C4-2B (cell line): ENCODE results near the gene JAG2.

Source experiments
- H3K27ac ChIP-seq: fragments of 450-650 bp; 2 replicates; pipeline ENCODE4 v1.5.1; 2017
- CTCF ChIP-seq: fragments of 450-650 bp; conservative IDR thresholded peaks from 2 replicates; pipeline ENCODE4 v1.5.1; 2017; ENCODE audit warnings: mild to moderate bottlenecking
- ZFX ChIP-seq: fragments of 450-650 bp; IDR thresholded peaks from 2 replicates; pipeline ENCODE4 v1.6.1; 2017

The JAG2 gene

DNA sequence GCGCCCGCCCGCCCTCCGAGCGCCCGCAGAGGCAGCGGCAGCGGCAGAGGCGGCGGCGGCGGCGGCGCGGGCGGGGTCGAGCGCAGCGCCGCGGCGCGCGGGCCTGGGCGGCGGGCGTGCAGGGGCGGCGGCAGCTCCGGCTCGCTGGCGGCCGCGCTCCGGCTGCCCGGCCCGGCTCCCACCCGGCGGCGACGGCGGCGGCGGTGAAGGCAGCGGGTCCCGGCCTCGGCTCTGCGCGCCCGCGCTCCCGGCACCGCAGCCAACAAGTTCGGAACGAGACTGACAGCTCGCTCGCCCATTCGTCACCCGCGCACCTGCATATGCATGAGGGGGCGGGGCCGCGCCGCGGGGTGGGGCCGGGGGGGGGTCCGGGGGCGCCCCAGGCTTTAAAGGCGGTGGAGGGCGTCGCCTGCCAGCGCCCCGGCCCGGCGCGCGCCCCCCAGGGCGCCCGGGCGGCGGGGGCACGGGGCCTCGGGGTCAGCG lies at the start of gene JAG2:
Gene JAG2, minus strand, starts transcription at position 281 of the 483 bp plus-strand sequence. CDS start 356 bp downstream, outside the sequence.
- H3K27ac ChIP-seq = peak within 1 kb of the TSS; percentile 94
- TF ChIP-seq CTCF = no peak
- TF ChIP-seq ZFX = no peak

DNA sequence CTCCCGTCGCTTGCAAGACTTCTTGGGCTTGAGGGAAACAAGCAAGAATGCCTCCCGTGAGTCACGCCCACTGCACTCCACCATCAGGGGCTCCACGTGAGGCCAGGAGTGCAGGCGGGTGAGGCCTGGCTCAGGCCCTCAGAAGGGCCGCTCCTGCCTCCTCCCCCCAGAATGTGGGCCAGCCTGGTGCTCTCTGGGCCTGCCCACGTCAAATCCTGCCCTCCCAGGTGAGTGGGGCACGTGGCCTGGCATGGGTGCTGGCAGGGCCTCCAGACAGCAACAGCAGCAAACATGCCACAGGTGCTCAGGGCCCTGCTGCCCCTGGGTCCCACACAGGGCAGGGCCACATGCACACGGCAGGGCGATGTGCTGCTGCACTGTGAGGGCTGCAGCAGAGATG lies 49.2 kb upstream of the JAG2 start:
- no peak overlapping the region for H3K27ac ChIP-seq
- TF ChIP-seq CTCF (no peak), ZFX (no peak)

DNA sequence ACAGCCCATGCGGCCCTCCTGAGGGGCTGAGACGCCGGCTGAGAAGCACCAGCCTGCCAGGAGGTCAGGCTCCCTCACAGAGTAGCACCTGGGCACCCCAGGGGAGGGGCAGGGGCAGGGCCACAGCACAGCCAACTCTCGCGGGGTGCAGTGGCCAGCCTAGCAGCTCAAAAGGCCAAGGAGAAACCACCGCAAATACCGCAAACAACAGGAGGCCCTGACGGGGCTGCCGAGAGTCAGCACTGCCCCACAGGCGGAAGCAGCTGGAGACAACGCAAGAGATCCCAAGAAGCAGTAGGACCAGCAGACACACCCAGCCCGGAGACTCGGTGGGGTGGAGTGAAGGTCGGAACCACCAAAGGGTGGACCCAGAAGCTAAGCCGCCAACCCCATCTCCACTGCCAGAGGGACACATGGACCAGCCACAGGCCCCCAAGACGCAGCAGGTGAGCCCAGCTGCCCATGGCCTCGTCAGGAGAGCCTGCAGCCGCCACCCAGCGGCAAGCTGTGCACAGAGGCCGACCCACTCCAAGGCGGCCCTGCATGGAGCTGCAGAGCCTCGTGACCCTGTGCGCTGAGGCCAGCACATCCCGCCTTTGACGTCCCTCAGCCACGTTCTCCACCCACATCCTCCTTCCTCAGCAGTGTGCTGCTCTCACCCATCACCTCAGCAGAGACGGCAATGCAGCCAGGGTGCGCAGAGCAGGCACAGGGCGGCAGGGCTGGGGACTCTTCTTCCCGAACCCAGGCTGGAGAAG lies 48.1 kb upstream of the JAG2 start:
- TF ChIP-seq CTCF (no peak), ZFX (no peak)
- no peak overlapping the region for H3K27ac ChIP-seq

- no peak overlapping the region for H3K27ac ChIP-seq
- TF ChIP-seq CTCF (no peak), ZFX (no peak)
These were observed 47.0 kb upstream of the JAG2 start for GRCh38 chr14:105215602-105216001.

DNA sequence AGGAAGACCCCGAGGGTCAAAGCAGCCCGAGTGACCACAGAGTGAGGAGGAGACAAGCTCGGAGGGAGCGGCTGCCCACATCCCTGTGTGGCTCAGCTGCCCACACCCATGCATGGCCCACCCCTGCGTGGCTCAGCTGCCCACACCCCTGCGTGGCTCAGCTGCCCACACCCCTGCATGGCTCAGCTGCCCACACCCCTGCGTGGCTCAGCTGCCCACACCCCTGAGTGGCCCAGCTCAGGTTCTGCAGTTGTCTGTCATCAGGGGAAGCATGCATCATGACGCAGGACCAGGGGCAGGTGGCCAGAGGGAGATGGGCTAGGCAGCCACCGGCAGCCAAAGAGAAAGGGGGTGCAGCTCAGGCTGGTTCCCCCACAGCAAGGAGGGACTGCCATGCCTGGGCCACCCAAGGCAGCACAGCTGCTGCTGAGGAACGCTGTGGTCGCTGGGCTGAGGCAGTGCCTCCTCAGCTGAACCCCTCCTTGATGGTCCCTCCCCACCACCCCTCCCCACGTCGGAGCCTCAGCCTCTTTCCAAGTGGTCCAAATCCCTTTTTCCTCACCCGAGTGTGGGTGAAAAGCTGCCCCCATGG lies 45.8 kb upstream of the JAG2 start:
- H3K27ac ChIP-seq = no peak overlapping the region
- no peak for TF ChIP-seq ZFX
- no peak for TF ChIP-seq CTCF

DNA sequence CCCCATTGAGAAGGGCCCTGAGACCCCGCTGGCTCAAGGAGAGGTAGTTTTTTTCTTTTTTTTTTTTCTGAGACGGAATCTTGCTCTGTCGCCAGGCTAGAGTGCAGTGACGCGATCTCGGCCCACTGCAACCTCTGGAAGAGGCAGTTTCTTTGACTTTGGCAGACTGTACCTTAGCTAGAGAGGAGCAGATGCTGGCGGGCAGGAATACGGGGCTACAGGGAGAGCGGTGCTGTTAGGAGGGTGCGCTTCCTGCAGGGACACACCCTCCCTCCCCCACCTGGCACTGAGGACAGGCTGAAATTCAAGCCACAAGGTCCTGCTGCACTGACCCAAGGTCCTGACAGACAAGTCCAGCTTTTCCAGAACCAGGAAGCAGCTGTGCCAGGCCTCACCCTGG lies 44.8 kb upstream of the JAG2 start:
- H3K27ac ChIP-seq = no peak overlapping the region
- TF ChIP-seq ZFX = no peak
- TF ChIP-seq CTCF = no peak

- TF ChIP-seq ZFX = no peak
- TF ChIP-seq CTCF = no peak
- no peak overlapping the region for H3K27ac ChIP-seq
These were observed 44.1 kb upstream of the JAG2 start for GRCh38 chr14:105212541-105213300.
